ENCODE data around the gene CLMN. TPM values are rescaled to one million over a fixed set of nuclear protein-coding genes. Genes with fewer than 3 reads are reported as not detected.

CLMN gene
- total RNA-seq, 5 donors from 2014 or later (not counting 1 experiment from before 2014, with no cell fraction given) = 0.68 to 2.2 (median 0.99) TPM

- Mint-ChIP-seq H3K36me3 (no peaks in the 10 kb centered on the region), H3K4me1 (peaks cover 0 to 3% (median 0%) of the 10 kb centered on the region in 3 donors), H3K4me3 (no peak overlapping the region), H3K9me3 (no peaks in the 10 kb centered on the region), H3K27me3 (peaks cover 18 to 19% of the 10 kb centered on the region in 2 donors), H3K27ac (no peak overlapping the region)
- H3K9me3 ChIP-seq = no peaks in the 10 kb centered on the region
- 66% methylated on average over 10 of the region's 10 CpGs for WGBS (ENCODE audit: insufficient coverage)
- H3K27ac ChIP-seq (ENCODE audit: low read length) = no peak overlapping the region
- no peak overlapping the region for H3K4me3 ChIP-seq (ENCODE audit: control insufficient read depth in 1 of 2, extremely low read depth in 1 of 2, low read length in 1 of 2)
- ATAC-seq (replicated peaks in 1 of 4) (no peak), DNase-seq (no peak)
- no peaks in the 10 kb centered on the region for H3K4me1 ChIP-seq (ENCODE audit: control insufficient read depth in 1 of 2, extremely low read depth in 1 of 2, insufficient read depth in 2 of 2, low read length in 2 of 2)
- POLR2A ChIA-PET = no interaction called here
- no peaks in the 10 kb centered on the region for H3K36me3 ChIP-seq (ENCODE audit: control insufficient read depth in 2 of 2, extremely low read depth in 1 of 2, insufficient read depth in 1 of 2, low read length in 1 of 2)
- CTCF ChIA-PET = no interaction called here
- peaks cover 0 to 32% of the 10 kb centered on the region in 2 experiments for H3K27me3 ChIP-seq (replicated peaks in 1 of 2; ENCODE audit: control insufficient read depth in 2 of 2, extremely low read depth in 1 of 2, insufficient read depth in 2 of 2, low read length in 1 of 2)
These were observed 12.2 kb upstream of the CLMN start for GRCh38 chr14:95331708-95332408.

GRCh38 chr14:95330591-95331370 is 11.1 kb upstream of the CLMN start:
- Mint-ChIP-seq H3K27me3 (peaks cover 13% of the 10 kb centered on the region in 2 donors), H3K4me3 (no peak overlapping the region), H3K9me3 (no peaks in the 10 kb centered on the region), H3K4me1 (peaks cover 0 to 3% (median 0%) of the 10 kb centered on the region in 3 donors), H3K36me3 (no peaks in the 10 kb centered on the region), H3K27ac (no peak overlapping the region)
- ChIA-PET CTCF (no interaction called here), POLR2A (interaction anchor here in 1 of 2 donors (0.6 kb wide), 1 partner anchor 46 kb away, joined by 9 read pairs; no protein-coding TSS in a partner anchor)
- no peak overlapping the region for H3K4me3 ChIP-seq (ENCODE audit: control insufficient read depth in 1 of 2, extremely low read depth in 1 of 2, low read length in 1 of 2)
- ATAC-seq (replicated peaks in 1 of 4) (no peak), DNase-seq (no peak)
- WGBS (ENCODE audit: insufficient coverage) = 85% methylated on average over 19 of the region's 20 CpGs
- H3K27ac ChIP-seq (ENCODE audit: low read length) = no peak overlapping the region
- no peaks in the 10 kb centered on the region for H3K9me3 ChIP-seq
- peaks cover 0 to 24% of the 10 kb centered on the region in 2 experiments for H3K27me3 ChIP-seq (replicated peaks in 1 of 2; ENCODE audit: control insufficient read depth in 2 of 2, extremely low read depth in 1 of 2, insufficient read depth in 2 of 2, low read length in 1 of 2)
- no peaks in the 10 kb centered on the region for H3K36me3 ChIP-seq (ENCODE audit: control insufficient read depth in 2 of 2, extremely low read depth in 1 of 2, insufficient read depth in 1 of 2, low read length in 1 of 2)
- no peaks in the 10 kb centered on the region for H3K4me1 ChIP-seq (ENCODE audit: control insufficient read depth in 1 of 2, extremely low read depth in 1 of 2, insufficient read depth in 2 of 2, low read length in 2 of 2)

GRCh38 chr14:95329941-95330340 is 10.2 kb upstream of the CLMN start:
- H3K4me3 ChIP-seq (ENCODE audit: control insufficient read depth in 1 of 2, extremely low read depth in 1 of 2, low read length in 1 of 2) = no peak overlapping the region
- no peak for ATAC-seq (replicated peaks in 1 of 4)
- no peak for DNase-seq

GRCh38 chr14:95328729-95329503 is 9.2 kb upstream of the CLMN start:
- ChIA-PET CTCF (no interaction called here), POLR2A (no interaction called here)
- no peaks in the 10 kb centered on the region for H3K36me3 ChIP-seq (ENCODE audit: control insufficient read depth in 2 of 2, extremely low read depth in 1 of 2, insufficient read depth in 1 of 2, low read length in 1 of 2)
- H3K27me3 ChIP-seq (replicated peaks in 1 of 2; ENCODE audit: control insufficient read depth in 2 of 2, extremely low read depth in 1 of 2, insufficient read depth in 2 of 2, low read length in 1 of 2) = peaks cover 0 to 25% of the 10 kb centered on the region in 2 experiments
- Mint-ChIP-seq H3K9me3 (no peaks in the 10 kb centered on the region), H3K4me3 (no peak overlapping the region), H3K36me3 (no peaks in the 10 kb centered on the region), H3K27me3 (peaks cover 13% of the 10 kb centered on the region in 2 donors), H3K27ac (no peak overlapping the region), H3K4me1 (peaks cover 0 to 3% (median 0%) of the 10 kb centered on the region in 3 donors)
- H3K9me3 ChIP-seq = no peaks in the 10 kb centered on the region
- ATAC-seq (replicated peaks in 1 of 4) (no peak), DNase-seq (no peak)
- no peak overlapping the region for H3K4me3 ChIP-seq (ENCODE audit: control insufficient read depth in 1 of 2, extremely low read depth in 1 of 2, low read length in 1 of 2)
- no peak overlapping the region for H3K27ac ChIP-seq (ENCODE audit: low read length)
- WGBS (ENCODE audit: insufficient coverage) = 84% methylated on average over 8 of the region's 13 CpGs
- no peaks in the 10 kb centered on the region for H3K4me1 ChIP-seq (ENCODE audit: control insufficient read depth in 1 of 2, extremely low read depth in 1 of 2, insufficient read depth in 2 of 2, low read length in 2 of 2)

More at GRCh38 chr14:95329941-95330340, 10.2 kb upstream of the CLMN start:
- Mint-ChIP-seq H3K27me3 (peaks cover 13 to 14% of the 10 kb centered on the region in 2 donors), H3K27ac (no peak overlapping the region), H3K9me3 (no peaks in the 10 kb centered on the region), H3K4me1 (peaks cover 0 to 3% (median 0%) of the 10 kb centered on the region in 3 donors), H3K36me3 (no peaks in the 10 kb centered on the region), H3K4me3 (no peak overlapping the region)
- H3K9me3 ChIP-seq = no peaks in the 10 kb centered on the region
- WGBS (ENCODE audit: insufficient coverage) = 92% methylated on average over 8 of the region's 9 CpGs
- peaks cover 0 to 22% of the 10 kb centered on the region in 2 experiments for H3K27me3 ChIP-seq (replicated peaks in 1 of 2; ENCODE audit: control insufficient read depth in 2 of 2, extremely low read depth in 1 of 2, insufficient read depth in 2 of 2, low read length in 1 of 2)
- no peaks in the 10 kb centered on the region for H3K4me1 ChIP-seq (ENCODE audit: control insufficient read depth in 1 of 2, extremely low read depth in 1 of 2, insufficient read depth in 2 of 2, low read length in 2 of 2)
- ChIA-PET POLR2A (no interaction called here), CTCF (no interaction called here)
- H3K36me3 ChIP-seq (ENCODE audit: control insufficient read depth in 2 of 2, extremely low read depth in 1 of 2, insufficient read depth in 1 of 2, low read length in 1 of 2) = no peaks in the 10 kb centered on the region
- no peak overlapping the region for H3K27ac ChIP-seq (ENCODE audit: low read length)

- H3K27me3 Mint-ChIP-seq = peaks cover 13 to 18% of the 10 kb centered on the region in 2 donors
- no peaks in the 10 kb centered on the region for H3K36me3 ChIP-seq (ENCODE audit: control insufficient read depth in 2 of 2, extremely low read depth in 1 of 2, insufficient read depth in 1 of 2, low read length in 1 of 2)
- peaks cover 0 to 3% (median 0%) of the 10 kb centered on the region in 3 donors for H3K4me1 Mint-ChIP-seq
- WGBS (ENCODE audit: insufficient coverage) = 74% methylated on average over 6 of the region's 13 CpGs
- H3K27ac Mint-ChIP-seq = peak overlapping the region in 1 of 2 donors; percentile 29
- H3K9me3 ChIP-seq = no peaks in the 10 kb centered on the region
- H3K4me3 ChIP-seq (ENCODE audit: control insufficient read depth in 1 of 2, extremely low read depth in 1 of 2, low read length in 1 of 2) = no peak overlapping the region
- no peak for ATAC-seq (replicated peaks in 1 of 4)
- DNase-seq = no peak
- H3K27ac ChIP-seq (ENCODE audit: low read length) = no peak overlapping the region
- no peaks in the 10 kb centered on the region for H3K36me3 Mint-ChIP-seq
- H3K4me1 ChIP-seq (ENCODE audit: control insufficient read depth in 1 of 2, extremely low read depth in 1 of 2, insufficient read depth in 2 of 2, low read length in 2 of 2) = no peaks in the 10 kb centered on the region
- H3K9me3 Mint-ChIP-seq = no peaks in the 10 kb centered on the region
- peaks cover 3 to 26% of the 10 kb centered on the region in 2 experiments for H3K27me3 ChIP-seq (replicated peaks in 1 of 2; ENCODE audit: control insufficient read depth in 2 of 2, extremely low read depth in 1 of 2, insufficient read depth in 2 of 2, low read length in 1 of 2)
- CTCF ChIA-PET = no interaction called here
- POLR2A ChIA-PET = no interaction called here
- no peak overlapping the region for H3K4me3 Mint-ChIP-seq
These were observed 8.1 kb upstream of the CLMN start for GRCh38 chr14:95327558-95328374.

Data from T-cell (primary cell).